GM19023 (cell line): ENCODE data around the gene LHFPL5.

Source experiments
- ATAC-seq: cut with Tn5 transposase; IDR thresholded peaks from one replicate; pipeline ENCODE4 v1.9.1; 2021; ENCODE audit warnings: mild to moderate bottlenecking, moderate library complexity; ENCODE audit not compliant: unreplicated experiment

Gene LHFPL5

DNA sequence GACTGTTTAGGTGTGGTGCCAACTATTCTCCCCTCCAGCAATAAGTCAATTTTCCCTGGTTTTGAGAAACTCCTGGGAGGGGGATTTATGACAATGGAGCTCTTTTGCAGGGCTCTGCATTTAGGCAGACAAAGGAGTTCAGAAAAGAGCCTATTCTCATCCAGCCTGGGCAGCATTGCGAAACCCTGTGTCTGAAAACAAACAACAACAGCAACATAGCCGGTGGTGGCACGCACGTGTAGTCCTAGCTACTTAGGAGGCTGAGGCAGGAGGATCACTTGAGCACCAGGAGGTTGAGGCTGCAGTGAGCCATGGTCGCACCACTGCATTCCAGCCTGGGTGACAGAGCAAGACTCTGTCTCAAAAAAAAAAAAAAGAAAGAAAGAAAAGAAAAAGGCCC lies 14.5 kb upstream of the LHFPL5 start:
- ATAC-seq = no peak

GRCh38 chr6:35794536-35795452 lies 10.4 kb upstream of the LHFPL5 start:
- no peak for ATAC-seq

- ATAC-seq = no peak
Observed at GRCh38 chr6:35795453-35796071, 9.6 kb upstream of the LHFPL5 start.

- ATAC-seq = no peak
Observed at GRCh38 chr6:35796236-35796635, 8.9 kb upstream of the LHFPL5 start.

- no peak for ATAC-seq
Observed at GRCh38 chr6:35797837-35798526, 7.2 kb upstream of the LHFPL5 start.

DNA sequence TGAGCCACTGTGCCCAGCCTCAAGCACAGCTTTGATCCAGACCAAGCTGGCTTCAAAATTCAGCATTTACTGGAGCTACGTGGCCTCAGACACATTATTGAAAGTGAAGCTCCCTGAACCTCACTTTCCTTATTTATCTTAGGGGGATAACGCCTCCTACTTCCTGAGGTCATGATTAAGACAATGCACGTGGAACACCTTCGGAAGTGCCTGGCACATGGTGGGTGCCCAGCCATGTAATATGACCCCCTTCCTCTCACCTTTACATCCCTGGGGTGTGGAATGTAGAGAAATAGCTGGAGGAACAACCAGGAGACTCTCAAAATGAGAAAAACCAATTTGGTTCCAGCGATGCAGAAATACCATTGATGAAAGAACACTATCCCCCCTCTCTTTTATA lies 6.4 kb upstream of the LHFPL5 start:
- ATAC-seq = no peak

DNA sequence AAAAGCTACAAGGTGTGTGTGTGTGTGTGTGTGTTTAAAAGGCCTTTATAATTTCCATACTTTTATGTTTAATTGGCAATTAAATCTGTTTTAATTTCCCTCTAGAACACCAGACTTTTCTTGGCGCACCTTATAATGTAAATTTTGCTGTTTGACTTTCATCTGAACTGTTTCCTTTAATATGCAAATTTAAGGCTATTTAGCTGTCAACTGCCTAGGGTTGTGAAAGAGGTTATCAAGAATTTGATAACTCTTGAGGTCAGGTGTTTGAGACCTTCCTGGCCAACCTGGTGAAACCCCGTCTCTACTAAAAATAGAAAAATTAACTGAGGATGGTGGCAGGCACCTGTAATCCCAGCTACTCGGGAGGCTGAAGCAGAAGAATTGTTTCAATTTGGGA lies 4.0 kb upstream of the LHFPL5 start:
- ATAC-seq = no peak

GRCh38 chr6:35808688-35809087 lies 3.5 kb downstream of the LHFPL5 start:
- no peak for ATAC-seq

GRCh38 chr6:35809809-35810208 lies 4.7 kb downstream of the LHFPL5 start:
- ATAC-seq = no peak

DNA sequence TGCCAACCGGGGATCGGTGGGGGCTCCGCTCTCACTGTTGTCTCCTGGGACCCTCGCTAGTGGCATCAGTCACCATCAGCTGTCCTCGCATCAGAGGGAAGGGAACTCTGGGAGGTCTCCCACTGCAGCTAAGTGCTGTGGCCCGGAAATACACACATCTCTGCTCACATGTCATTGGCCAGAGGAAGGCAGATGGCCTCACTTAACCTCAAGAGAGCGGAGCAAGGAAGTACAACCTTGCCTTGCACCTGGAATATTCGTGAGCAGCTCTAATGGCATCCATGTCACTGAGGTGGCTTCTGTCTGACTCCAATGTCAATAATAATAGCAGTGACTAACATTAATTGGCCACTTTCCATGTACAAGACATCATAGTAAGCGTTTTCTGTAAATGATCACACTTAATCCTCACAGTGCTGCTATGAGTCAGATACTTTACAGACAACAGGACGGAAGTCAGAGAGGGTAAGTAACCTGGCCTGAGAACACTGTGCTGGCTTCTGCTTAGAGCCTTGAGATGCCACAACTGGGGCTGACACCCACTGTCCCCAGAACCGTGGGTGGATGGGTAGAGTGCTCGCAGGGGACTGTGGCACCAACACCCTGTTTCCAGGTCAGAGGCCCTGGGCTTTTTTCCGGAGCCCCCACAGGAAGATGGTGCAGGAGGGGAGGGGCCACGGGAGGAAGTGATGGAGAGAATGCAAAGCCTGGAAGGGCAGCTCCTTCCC lies 6.0 kb downstream of the LHFPL5 start:
- ATAC-seq = no peak

DNA sequence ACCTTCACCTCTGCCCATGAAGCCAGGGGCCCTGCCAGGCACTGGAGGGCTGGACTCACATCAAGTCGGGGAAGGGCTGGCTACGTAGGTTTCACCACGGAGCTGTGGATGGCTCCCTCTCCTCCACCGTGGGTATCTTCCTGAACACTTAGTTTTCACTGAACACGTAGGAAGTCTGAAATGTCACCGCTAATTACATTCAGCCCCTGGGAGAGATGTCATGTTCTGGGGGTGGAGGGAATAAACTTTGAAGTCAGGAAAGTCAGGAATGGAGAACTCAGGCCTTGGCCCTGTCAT lies 6.5 kb downstream of the LHFPL5 start:
- ATAC-seq = no peak

GRCh38 chr6:35817515-35817914 lies 12.4 kb downstream of the LHFPL5 start:
- ATAC-seq = no peak

DNA sequence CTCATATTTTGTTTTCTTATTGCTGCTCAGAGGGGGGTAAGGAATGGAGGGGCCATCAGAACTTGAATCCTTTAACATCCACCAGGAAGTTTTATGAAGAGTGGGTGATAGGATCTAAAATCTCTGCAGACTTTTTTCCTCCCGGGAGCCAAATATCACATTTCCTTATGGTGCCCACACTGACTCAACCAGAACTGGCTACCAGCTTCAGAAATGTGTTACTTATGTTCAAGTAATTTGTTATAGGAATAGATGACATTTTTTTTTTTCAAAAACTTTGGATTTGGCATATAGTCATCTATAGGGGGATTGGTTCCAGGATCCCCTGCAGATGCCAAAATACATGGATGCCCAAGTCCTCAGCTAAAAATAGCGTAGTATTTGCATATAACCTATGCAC lies 18.4 kb downstream of the LHFPL5 start:
- no peak for ATAC-seq

GRCh38 chr6:35824552-35825192 lies 19.5 kb downstream of the LHFPL5 start:
- no peak for ATAC-seq

- ATAC-seq = no peak
Observed at GRCh38 chr6:35829306-35829705, 24.2 kb downstream of the LHFPL5 start.

- ATAC-seq = no peak
Observed at GRCh38 chr6:35831257-35832007, 26.3 kb downstream of the LHFPL5 start.

- ATAC-seq = no peak
Observed at GRCh38 chr6:35833536-35833935, 28.4 kb downstream of the LHFPL5 start.

GRCh38 chr6:35839019-35839418 lies 33.9 kb downstream of the LHFPL5 start:
- no peak for ATAC-seq

- ATAC-seq = no peak
Observed at GRCh38 chr6:35842381-35842780, 37.2 kb downstream of the LHFPL5 start.

DNA sequence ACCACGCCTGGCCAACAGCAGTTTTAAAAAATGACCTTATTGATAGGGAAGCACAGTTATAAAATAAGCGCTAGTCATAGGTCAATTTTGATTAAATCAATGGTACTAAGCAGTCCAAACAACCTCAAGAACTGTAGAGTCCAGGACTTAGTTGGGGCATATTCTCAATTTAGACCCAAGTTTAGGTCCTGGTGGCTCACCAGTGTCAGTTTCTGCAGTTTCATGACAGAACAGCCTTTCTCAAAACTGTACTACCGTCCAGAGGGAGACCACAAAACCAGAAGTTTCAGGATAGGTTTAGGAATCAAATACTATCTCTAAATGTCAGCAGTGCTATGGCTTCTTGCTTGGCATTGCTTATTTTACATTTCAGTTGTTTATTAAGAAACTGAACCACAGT lies 39.1 kb downstream of the LHFPL5 start:
- ATAC-seq = no peak
